ENCODE data around the gene RELB. TPM values are rescaled to one million over a fixed set of nuclear protein-coding genes. Genes with fewer than 3 reads are reported as not detected.

RELB gene
- total RNA-seq, 4 donors from 2014 or later: 4.0 to 9.2 (median 6.0) TPM

DNA sequence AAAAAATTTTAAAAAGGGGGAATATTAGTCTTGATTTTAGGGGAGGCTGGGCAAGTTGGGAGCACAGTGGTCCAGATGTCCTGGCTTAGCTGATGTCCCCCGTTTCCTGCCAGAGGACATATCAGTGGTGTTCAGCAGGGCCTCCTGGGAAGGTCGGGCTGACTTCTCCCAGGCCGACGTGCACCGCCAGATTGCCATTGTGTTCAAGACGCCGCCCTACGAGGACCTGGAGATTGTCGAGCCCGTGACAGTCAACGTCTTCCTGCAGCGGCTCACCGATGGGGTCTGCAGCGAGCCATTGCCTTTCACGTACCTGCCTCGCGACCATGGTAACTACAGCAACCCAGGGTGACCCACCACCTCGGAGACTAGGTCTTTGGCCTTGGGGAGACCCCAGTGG is 31.2 kb downstream of the RELB start:
- H3K9me3 ChIP-seq: peaks cover 0 to 4% (median 0%) of the 10 kb centered on the region in 3 donors
- no peaks in the 10 kb centered on the region for H3K27me3 ChIP-seq
- TF ChIP-seq EP300 (IDR thresholded peaks at IDR 0.05): no peak
- TF ChIP-seq, protein P1, sequence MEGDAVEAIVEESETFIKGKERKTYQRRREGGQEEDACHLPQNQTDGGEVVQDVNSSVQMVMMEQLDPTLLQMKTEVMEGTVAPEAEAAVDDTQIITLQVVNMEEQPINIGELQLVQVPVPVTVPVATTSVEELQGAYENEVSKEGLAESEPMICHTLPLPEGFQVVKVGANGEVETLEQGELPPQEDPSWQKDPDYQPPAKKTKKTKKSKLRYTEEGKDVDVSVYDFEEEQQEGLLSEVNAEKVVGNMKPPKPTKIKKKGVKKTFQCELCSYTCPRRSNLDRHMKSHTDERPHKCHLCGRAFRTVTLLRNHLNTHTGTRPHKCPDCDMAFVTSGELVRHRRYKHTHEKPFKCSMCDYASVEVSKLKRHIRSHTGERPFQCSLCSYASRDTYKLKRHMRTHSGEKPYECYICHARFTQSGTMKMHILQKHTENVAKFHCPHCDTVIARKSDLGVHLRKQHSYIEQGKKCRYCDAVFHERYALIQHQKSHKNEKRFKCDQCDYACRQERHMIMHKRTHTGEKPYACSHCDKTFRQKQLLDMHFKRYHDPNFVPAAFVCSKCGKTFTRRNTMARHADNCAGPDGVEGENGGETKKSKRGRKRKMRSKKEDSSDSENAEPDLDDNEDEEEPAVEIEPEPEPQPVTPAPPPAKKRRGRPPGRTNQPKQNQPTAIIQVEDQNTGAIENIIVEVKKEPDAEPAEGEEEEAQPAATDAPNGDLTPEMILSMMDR (IDR thresholded peaks at IDR 0.05): no peak
- TF ChIP-seq POLR2A (IDR thresholded peaks at IDR 0.05): no peak
- TF ChIP-seq POLR2AphosphoS5 (IDR thresholded peaks at IDR 0.05): no peak
- no peak overlapping the region for H3K27ac ChIP-seq
- no peak overlapping the region for H3K4me3 ChIP-seq
- 90 to 93% methylated on average over 2 to 8 of the region's 18 CpGs for WGBS, 2 donors (ENCODE audit: low coverage in 1 of 2)
- ATAC-seq: no peak
- no peaks in the 10 kb centered on the region for H3K4me1 ChIP-seq
- peaks cover 0 to 96% of the 10 kb centered on the region in 2 donors for H3K36me3 ChIP-seq

DNA sequence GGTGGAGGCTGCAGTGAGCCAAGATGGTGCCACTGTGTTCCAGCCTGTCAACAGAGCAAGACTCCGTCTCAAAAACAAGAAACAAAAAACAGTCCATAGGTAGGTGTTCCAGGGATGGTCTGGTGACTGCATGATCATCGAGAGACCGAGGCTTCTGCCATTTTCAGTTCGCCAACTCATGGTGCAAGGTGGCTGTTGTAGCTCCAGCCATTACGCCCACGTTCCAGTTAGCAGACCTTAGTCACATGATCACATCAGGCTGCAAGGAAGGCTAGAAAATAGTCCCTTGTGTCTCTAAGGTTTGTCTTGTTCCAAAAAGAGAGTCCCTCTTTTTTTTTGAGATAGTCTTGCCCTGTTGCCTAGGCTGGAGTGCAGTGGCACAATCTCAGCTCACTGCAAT is 34.5 kb downstream of the RELB start:
- H3K4me1 ChIP-seq: peaks cover 6 to 24% (median 18%) of the 10 kb centered on the region in 3 donors
- no peak overlapping the region for H3K27ac ChIP-seq
- ATAC-seq: no peak
- H3K9me3 ChIP-seq: peaks cover 0 to 4% (median 0%) of the 10 kb centered on the region in 3 donors
- TF ChIP-seq, protein P1 (IDR thresholded peaks at IDR 0.05): no peak
- TF ChIP-seq EP300 (IDR thresholded peaks at IDR 0.05) (no peak), POLR2AphosphoS5 (IDR thresholded peaks at IDR 0.05) (no peak), POLR2A (IDR thresholded peaks at IDR 0.05) (no peak)
- H3K4me3 ChIP-seq: no peak overlapping the region
- WGBS, 2 donors (ENCODE audit: low coverage in 1 of 2): 94 to 97% methylated on average over 5 to 6 of the region's 6 CpGs
- peaks cover 0 to 72% of the 10 kb centered on the region in 2 donors for H3K36me3 ChIP-seq
- H3K27me3 ChIP-seq: no peaks in the 10 kb centered on the region

DNA sequence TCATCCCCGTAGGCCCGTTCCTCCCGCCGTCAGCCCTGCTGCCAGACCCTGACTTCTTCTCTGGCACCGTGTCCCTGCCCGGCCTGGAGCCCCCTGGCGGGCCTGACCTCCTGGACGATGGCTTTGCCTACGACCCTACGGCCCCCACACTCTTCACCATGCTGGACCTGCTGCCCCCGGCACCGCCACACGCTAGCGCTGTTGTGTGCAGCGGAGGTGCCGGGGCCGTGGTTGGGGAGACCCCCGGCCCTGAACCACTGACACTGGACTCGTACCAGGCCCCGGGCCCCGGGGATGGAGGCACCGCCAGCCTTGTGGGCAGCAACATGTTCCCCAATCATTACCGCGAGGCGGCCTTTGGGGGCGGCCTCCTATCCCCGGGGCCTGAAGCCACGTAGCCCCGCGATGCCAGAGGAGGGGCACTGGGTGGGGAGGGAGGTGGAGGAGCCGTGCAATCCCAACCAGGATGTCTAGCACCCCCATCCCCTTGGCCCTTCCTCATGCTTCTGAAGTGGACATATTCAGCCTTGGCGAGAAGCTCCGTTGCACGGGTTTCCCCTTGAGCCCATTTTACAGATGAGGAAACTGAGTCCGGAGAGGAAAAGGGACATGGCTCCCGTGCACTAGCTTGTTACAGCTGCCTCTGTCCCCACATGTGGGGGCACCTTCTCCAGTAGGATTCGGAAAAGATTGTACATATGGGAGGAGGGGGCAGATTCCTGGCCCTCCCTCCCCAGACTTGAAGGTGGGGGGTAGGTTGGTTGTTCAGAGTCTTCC is 36.3 kb downstream of the RELB start:
- H3K4me1 ChIP-seq: peaks cover 6 to 42% (median 24%) of the 10 kb centered on the region in 3 donors
- H3K36me3 ChIP-seq: peaks cover 0 to 72% of the 10 kb centered on the region in 2 donors
- no peak for ATAC-seq
- H3K9me3 ChIP-seq: peaks cover 0 to 4% (median 0%) of the 10 kb centered on the region in 3 donors
- no peak overlapping the region for H3K27ac ChIP-seq
- H3K4me3 ChIP-seq: no peak overlapping the region
- TF ChIP-seq, protein P1 (IDR thresholded peaks at IDR 0.05): no peak
- TF ChIP-seq POLR2AphosphoS5 (IDR thresholded peaks at IDR 0.05): no peak
- no peak for TF ChIP-seq POLR2A (IDR thresholded peaks at IDR 0.05)
- no peak for TF ChIP-seq EP300 (IDR thresholded peaks at IDR 0.05)
- H3K27me3 ChIP-seq: no peaks in the 10 kb centered on the region
- 80% methylated on average over 6 of the region's 37 CpGs; no CpG with 5 or more reads in 1 of the 2 donors for WGBS, 2 donors (ENCODE audit: low coverage in 1 of 2)

DNA sequence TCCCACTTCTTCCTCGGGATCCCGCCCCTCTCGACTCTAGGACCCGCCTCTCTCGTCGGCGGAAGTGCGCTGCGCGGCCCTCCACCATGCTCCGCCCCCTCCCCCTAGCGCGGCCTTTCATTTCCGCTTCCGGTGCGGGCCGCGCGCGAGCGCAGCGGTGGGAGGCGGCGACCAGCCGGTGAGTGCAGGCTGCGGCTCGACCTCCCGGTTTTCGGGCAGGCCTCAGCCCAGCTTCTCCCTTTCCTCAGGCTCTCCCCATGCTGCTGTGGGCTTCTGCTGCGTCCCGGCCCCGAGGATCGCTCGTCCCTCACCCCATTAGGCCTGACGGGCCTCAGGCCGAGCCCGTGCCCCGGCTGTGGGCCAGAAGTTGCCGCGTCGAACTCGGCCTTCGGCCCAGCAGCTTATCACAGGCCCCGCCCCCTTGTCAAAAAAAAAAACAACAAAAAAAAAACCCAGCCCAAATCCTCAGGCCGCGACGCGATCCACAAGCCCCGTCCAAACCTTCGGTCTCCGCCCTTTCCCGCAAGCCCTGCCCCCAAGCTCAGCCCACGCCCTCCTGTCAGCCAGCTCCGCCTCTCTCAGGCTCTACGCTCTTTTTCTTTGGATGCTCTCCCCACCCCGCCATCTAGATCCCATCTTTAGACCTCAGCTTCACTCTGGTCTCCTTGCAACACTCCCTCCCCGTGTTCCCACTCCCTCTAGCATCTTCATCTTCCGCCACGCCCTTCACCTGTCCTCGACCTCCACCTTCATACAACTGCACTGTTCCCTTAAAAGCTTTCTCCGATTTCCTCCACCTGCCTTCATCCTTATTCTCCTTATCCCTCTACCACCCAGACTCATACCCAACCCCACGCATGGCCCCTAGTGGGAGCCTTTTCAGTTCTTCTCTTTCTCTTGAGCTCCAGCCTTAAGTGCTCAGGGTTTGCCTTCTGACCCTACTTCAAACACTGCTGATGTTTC is 37.9 kb downstream of the RELB start, which contains the start of gene CLASRP:
CLASRP (plus strand) TSS at position 115 of the 963 bp plus-strand sequence. CDS start 1,168 bp downstream, outside the sequence.
- TF ChIP-seq EP300 (IDR thresholded peaks at IDR 0.05) (no peak), POLR2AphosphoS5 (IDR thresholded peaks at IDR 0.05) (peak; percentile 96), POLR2A (IDR thresholded peaks at IDR 0.05) (peak; percentile 89 to 91)
- TF ChIP-seq, protein P1 (IDR thresholded peaks at IDR 0.05): peak in 1 of 4 experiments; percentile 12
- Histone ChIP-seq H3K36me3 (peaks cover 0 to 70% of the 10 kb centered on the region in 2 donors), H3K27ac (peak within 1 kb of the TSS; percentile 55 to 95 (median 90)), H3K9me3 (peaks cover 0 to 4% (median 0%) of the 10 kb centered on the region in 3 donors), H3K4me1 (peaks cover 6 to 49% (median 24%) of the 10 kb centered on the region in 3 donors), H3K27me3 (no peaks in the 10 kb centered on the region), H3K4me3 (peak within 1 kb of the TSS; percentile 53 to 67)
- WGBS, 2 donors (ENCODE audit: low coverage in 1 of 2): 4 to 5% methylated on average over 21 to 31 of the region's 62 CpGs
- peak; percentile 98 for ATAC-seq

Measured in gastroesophageal sphincter (tissue), 4 donors.